NCI-H1048 (cell line): ENCODE results near the gene PTS.

Experiments
- DNase-seq: peaks from one replicate; lab custom pipeline; 2025; lab: John Stamatoyannopoulos, UW

The PTS gene

GRCh38 chr11:112265659-112266409 is 39.6 kb downstream of the PTS start:
- DNase-seq: no peak

- no peak for DNase-seq
These were observed 40.2 kb downstream of the PTS start for GRCh38 chr11:112266410-112266778.

GRCh38 chr11:112267188-112267591 is 41.0 kb downstream of the PTS start:
- no peak for DNase-seq

GRCh38 chr11:112268406-112268805 is 42.2 kb downstream of the PTS start:
- no peak for DNase-seq

- DNase-seq: no peak
These were observed 42.9 kb downstream of the PTS start for GRCh38 chr11:112269139-112269538.

GRCh38 chr11:112270551-112271180 is 44.4 kb downstream of the PTS start:
- DNase-seq: no peak

- DNase-seq: no peak
These were observed 45.0 kb downstream of the PTS start for GRCh38 chr11:112271242-112271641.

GRCh38 chr11:112273066-112273465 is 46.8 kb downstream of the PTS start:
- no peak for DNase-seq

- DNase-seq: no peak
These were observed 48.0 kb downstream of the PTS start for GRCh38 chr11:112274007-112274783.

GRCh38 chr11:112277029-112277428 is 50.8 kb downstream of the PTS start:
- no peak for DNase-seq

- peak; percentile 37 for DNase-seq
These were observed 51.7 kb downstream of the PTS start for GRCh38 chr11:112277941-112278340.

GRCh38 chr11:112278803-112279202 is 52.6 kb downstream of the PTS start:
- no peak for DNase-seq

GRCh38 chr11:112279901-112280267 is 53.7 kb downstream of the PTS start:
- DNase-seq: no peak

- peak; percentile 74 for DNase-seq
These were observed 54.3 kb downstream of the PTS start for GRCh38 chr11:112280268-112281126.

GRCh38 chr11:112281726-112282125 is 55.5 kb downstream of the PTS start:
- no peak for DNase-seq
